ENCODE measurements around the gene AGTRAP.

- TF ChIP-seq CTCF (IDR thresholded peaks at IDR 0.05) (no peak), POLR2A (IDR thresholded peaks at IDR 0.05) (no peak)
These were observed 6.8 kb upstream of the AGTRAP start for GRCh38 chr1:11729155-11729497.

All from breast epithelium (tissue), 3 donors.